Adrenal gland (tissue), 5 donors: ENCODE results near the gene RCBTB1.

Experiments
- POLR2A ChIP-seq, 2 donors: fragments of 450-650 bp; IDR thresholded peaks; one replicate each; pipeline ENCODE4 v1.6.1; 2017; ENCODE audit warnings: antibody characterized with exemption in 2 of 2, mild to moderate bottlenecking in 2 of 2, moderate library complexity in 1 of 2
- TF ChIP-seq, protein P1 (sequence below), 6 experiments: fragments of 450-650 bp in 4 of 6; fragments of 200-600 bp in 2 of 6; sonication (generic) in 1 of 6; IDR thresholded peaks; 1 replicate in 5 of 6; 2 replicates in 1 of 6; pipeline versions ENCODE4 v1.5.1 to v1.8.0; 2016 to 2021; ENCODE audit warnings: antibody characterized with exemption in 6 of 6, mild to moderate bottlenecking in 2 of 6, moderate library complexity in 1 of 6
- donor health status: DM: no; HTN: no; CAD: no.

- TF ChIP-seq POLR2A (IDR thresholded peaks at IDR 0.05), result no peak
- TF ChIP-seq, protein P1, sequence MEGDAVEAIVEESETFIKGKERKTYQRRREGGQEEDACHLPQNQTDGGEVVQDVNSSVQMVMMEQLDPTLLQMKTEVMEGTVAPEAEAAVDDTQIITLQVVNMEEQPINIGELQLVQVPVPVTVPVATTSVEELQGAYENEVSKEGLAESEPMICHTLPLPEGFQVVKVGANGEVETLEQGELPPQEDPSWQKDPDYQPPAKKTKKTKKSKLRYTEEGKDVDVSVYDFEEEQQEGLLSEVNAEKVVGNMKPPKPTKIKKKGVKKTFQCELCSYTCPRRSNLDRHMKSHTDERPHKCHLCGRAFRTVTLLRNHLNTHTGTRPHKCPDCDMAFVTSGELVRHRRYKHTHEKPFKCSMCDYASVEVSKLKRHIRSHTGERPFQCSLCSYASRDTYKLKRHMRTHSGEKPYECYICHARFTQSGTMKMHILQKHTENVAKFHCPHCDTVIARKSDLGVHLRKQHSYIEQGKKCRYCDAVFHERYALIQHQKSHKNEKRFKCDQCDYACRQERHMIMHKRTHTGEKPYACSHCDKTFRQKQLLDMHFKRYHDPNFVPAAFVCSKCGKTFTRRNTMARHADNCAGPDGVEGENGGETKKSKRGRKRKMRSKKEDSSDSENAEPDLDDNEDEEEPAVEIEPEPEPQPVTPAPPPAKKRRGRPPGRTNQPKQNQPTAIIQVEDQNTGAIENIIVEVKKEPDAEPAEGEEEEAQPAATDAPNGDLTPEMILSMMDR (IDR thresholded peaks at IDR 0.05), result no peak
These were observed 72.8 kb downstream of the RCBTB1 start for GRCh38 chr13:49512578-49512977.
